Measurements from ENCODE around the gene SPAG4. TPM values are rescaled to one million over a fixed set of nuclear protein-coding genes. Genes with fewer than 3 reads are reported as not detected.

SPAG4 gene
- total RNA-seq, 1 donor from 2014 or later: 3.3 TPM

DNA sequence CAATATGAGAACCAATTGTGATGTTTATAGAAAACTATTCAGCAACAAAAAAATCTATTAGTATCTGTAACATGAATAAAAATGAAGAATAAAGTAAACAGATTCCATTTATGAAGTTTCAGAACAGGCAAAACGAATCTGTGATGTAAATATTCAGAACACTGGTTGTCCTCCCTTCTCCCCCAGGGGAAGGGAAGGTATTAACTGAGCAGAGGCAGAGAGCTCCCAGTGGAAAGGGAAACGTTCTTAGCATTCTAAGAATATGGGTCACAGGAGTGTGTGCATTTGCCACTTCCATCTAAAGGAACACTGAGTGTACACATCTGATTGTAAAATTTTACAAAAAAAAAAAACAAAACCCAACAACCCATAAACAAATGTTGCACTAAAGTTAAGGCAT is 23.1 kb downstream of the SPAG4 start:
- Mint-ChIP-seq H3K4me1 (peaks cover 12% of the 10 kb centered on the region), H3K36me3 (peaks cover 12% of the 10 kb centered on the region), H3K27me3 (ENCODE audit: insufficient read depth, low read depth) (no peaks in the 10 kb centered on the region), H3K27ac (no peak overlapping the region), H3K9me3 (no peaks in the 10 kb centered on the region), H3K4me3 (no peak overlapping the region)
- Histone ChIP-seq H3K79me2 (ENCODE audit: low read depth) (peaks cover 99% of the 10 kb centered on the region), H3K27ac (no peak overlapping the region), H2AFZ (replicated peaks) (no peak overlapping the region), H3K27me3 (no peaks in the 10 kb centered on the region), H3K9me3 (ENCODE audit: low read depth) (no peaks in the 10 kb centered on the region), H3K4me2 (no peak overlapping the region), H3K4me1 (peaks cover 8% of the 10 kb centered on the region), H3K36me3 (no peaks in the 10 kb centered on the region), H3K4me3 (no peak overlapping the region), H3K9ac (no peak overlapping the region), H3F3A (ENCODE audit: low read depth) (peaks cover 14% of the 10 kb centered on the region), H4K20me1 (ENCODE audit: low read depth) (peaks cover 86% of the 10 kb centered on the region)
- TF ChIP-seq EZH2phosphoT487 (IDR thresholded peaks at IDR 0.05) (no peak), EZH2 (IDR thresholded peaks at IDR 0.05) (no peak)
- TF ChIP-seq, protein P1, sequence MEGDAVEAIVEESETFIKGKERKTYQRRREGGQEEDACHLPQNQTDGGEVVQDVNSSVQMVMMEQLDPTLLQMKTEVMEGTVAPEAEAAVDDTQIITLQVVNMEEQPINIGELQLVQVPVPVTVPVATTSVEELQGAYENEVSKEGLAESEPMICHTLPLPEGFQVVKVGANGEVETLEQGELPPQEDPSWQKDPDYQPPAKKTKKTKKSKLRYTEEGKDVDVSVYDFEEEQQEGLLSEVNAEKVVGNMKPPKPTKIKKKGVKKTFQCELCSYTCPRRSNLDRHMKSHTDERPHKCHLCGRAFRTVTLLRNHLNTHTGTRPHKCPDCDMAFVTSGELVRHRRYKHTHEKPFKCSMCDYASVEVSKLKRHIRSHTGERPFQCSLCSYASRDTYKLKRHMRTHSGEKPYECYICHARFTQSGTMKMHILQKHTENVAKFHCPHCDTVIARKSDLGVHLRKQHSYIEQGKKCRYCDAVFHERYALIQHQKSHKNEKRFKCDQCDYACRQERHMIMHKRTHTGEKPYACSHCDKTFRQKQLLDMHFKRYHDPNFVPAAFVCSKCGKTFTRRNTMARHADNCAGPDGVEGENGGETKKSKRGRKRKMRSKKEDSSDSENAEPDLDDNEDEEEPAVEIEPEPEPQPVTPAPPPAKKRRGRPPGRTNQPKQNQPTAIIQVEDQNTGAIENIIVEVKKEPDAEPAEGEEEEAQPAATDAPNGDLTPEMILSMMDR (IDR thresholded peaks at IDR 0.05): no peak
- DNase-seq (ENCODE audit: low spot score): no peak

DNA sequence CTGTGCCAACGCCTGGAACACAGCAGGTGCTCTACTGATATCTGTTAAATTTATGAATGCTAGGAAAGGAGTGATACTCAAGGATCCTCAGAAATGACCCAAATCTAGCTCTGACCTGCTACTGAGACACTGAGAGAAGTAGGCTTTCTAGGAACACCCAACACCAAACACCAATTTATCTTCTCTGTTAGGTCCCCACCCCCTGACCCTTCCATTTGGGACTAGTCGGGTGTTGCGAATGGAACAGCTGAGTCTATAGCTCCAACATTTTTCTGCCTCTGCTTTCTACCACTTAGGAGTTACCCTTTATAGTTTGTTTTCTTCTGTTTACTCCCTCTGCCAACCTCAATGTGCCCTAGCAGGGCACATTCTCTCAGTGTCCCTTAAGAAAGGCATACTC is 25.1 kb downstream of the SPAG4 start:
- no peak overlapping the region for H3K4me3 Mint-ChIP-seq
- H3K36me3 ChIP-seq: no peaks in the 10 kb centered on the region
- no peaks in the 10 kb centered on the region for H3K9me3 Mint-ChIP-seq
- peaks cover 8% of the 10 kb centered on the region for H3K4me1 ChIP-seq
- H4K20me1 ChIP-seq (ENCODE audit: low read depth): peaks cover 100% of the 10 kb centered on the region
- no peak overlapping the region for H3K9ac ChIP-seq
- TF ChIP-seq EZH2phosphoT487 (IDR thresholded peaks at IDR 0.05) (no peak), EZH2 (IDR thresholded peaks at IDR 0.05) (no peak)
- TF ChIP-seq, protein P1 (IDR thresholded peaks at IDR 0.05): no peak
- H3K27ac Mint-ChIP-seq: no peak overlapping the region
- H3K36me3 Mint-ChIP-seq: peaks cover 19% of the 10 kb centered on the region
- no peak for DNase-seq (ENCODE audit: low spot score)
- H2AFZ ChIP-seq (replicated peaks): no peak overlapping the region
- no peaks in the 10 kb centered on the region for H3K27me3 Mint-ChIP-seq (ENCODE audit: insufficient read depth, low read depth)
- peaks cover 100% of the 10 kb centered on the region for H3K79me2 ChIP-seq (ENCODE audit: low read depth)
- peaks cover 18% of the 10 kb centered on the region for H3F3A ChIP-seq (ENCODE audit: low read depth)
- no peak overlapping the region for H3K27ac ChIP-seq
- no peaks in the 10 kb centered on the region for H3K27me3 ChIP-seq
- no peak overlapping the region for H3K4me2 ChIP-seq
- peaks cover 12% of the 10 kb centered on the region for H3K4me1 Mint-ChIP-seq
- no peak overlapping the region for H3K4me3 ChIP-seq
- H3K9me3 ChIP-seq (ENCODE audit: low read depth): no peaks in the 10 kb centered on the region

- TF ChIP-seq, protein P1 (IDR thresholded peaks at IDR 0.05): no peak
- TF ChIP-seq EZH2phosphoT487 (IDR thresholded peaks at IDR 0.05): no peak
- no peak for TF ChIP-seq EZH2 (IDR thresholded peaks at IDR 0.05)
- Mint-ChIP-seq H3K27me3 (ENCODE audit: insufficient read depth, low read depth) (no peaks in the 10 kb centered on the region), H3K36me3 (peaks cover 20% of the 10 kb centered on the region), H3K27ac (no peak overlapping the region), H3K9me3 (peaks cover 2% of the 10 kb centered on the region), H3K4me1 (peaks cover 10% of the 10 kb centered on the region), H3K4me3 (no peak overlapping the region)
- no peaks in the 10 kb centered on the region for H3K27me3 ChIP-seq
- H3F3A ChIP-seq (ENCODE audit: low read depth): peaks cover 18% of the 10 kb centered on the region
- no peak overlapping the region for H2AFZ ChIP-seq (replicated peaks)
- no peak for DNase-seq (ENCODE audit: low spot score)
- H3K79me2 ChIP-seq (ENCODE audit: low read depth): peaks cover 100% of the 10 kb centered on the region
- H4K20me1 ChIP-seq (ENCODE audit: low read depth): peaks cover 100% of the 10 kb centered on the region
- H3K4me1 ChIP-seq: peaks cover 8% of the 10 kb centered on the region
- no peak overlapping the region for H3K9ac ChIP-seq
- H3K4me3 ChIP-seq: no peak overlapping the region
- H3K9me3 ChIP-seq (ENCODE audit: low read depth): no peaks in the 10 kb centered on the region
- no peaks in the 10 kb centered on the region for H3K36me3 ChIP-seq
- no peak overlapping the region for H3K27ac ChIP-seq
- H3K4me2 ChIP-seq: no peak overlapping the region
Observed at GRCh38 chr20:35641743-35642142, 26.1 kb downstream of the SPAG4 start.
